Effector CD4-positive, alpha-beta T cell (primary cell): ENCODE data around the gene ATG10.
"Not testable (repeated sequence)": the region's sequence is repeated elsewhere in the genome, so short reads cannot be mapped to it uniquely, and the experiment has no call there.

ENCODE experiments used
- DNase-seq: peaks from one replicate; pipeline ENCODE4 v3.0.0-alpha.2; 2020
- total RNA-seq: gene quantifications from one replicate; lab custom pipeline; 2026; lab: John Stamatoyannopoulos, UW

The ATG10 gene
- 10.9 reads per million, percentile 33 among the genes with 10 or more reads in this experiment for total RNA-seq

DNA sequence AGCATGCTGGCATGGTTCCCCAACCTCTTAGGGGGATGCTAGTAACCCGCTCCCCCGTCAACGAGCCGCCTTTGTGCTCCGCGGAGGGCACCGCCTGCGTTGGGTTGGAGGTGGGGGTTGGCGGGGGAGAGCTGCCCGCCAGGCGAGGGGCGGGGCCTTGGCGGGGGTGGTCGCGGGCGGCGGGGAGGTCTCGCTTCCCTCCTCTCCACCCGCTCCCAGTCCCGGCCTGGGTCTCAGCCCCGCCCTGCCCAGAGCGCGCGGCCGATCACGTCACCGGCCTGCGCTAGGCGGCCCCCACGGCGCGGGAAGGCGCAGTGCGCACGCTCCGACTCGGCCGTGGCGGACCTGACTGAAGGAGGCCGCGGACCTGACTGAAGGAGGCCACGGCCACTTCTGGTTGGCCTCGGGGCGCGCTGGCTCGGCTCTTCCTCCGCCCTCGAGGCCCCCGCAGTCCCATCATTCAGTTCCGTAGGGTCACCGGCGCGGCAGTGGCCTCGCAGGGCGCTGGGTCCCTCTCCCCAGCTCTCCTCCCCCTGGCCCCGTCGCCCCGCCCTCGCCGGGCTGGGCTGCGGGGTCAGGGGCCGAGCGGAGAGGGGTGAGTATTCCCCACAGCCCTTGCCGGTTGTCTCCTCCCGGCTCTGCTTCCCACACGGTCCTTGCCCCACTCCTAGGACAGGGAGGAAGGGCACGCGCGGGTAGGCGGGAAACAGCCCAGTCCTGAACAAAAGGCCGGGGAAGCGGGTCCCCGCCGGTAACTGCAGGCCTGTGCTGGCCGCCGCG, at the start of gene ATG10:
ATG10 (plus strand) TSS at position 312 of the 780 bp plus-strand sequence. CDS start 15,548 bp downstream, outside the sequence.
- peak; percentile 71 for DNase-seq

DNA sequence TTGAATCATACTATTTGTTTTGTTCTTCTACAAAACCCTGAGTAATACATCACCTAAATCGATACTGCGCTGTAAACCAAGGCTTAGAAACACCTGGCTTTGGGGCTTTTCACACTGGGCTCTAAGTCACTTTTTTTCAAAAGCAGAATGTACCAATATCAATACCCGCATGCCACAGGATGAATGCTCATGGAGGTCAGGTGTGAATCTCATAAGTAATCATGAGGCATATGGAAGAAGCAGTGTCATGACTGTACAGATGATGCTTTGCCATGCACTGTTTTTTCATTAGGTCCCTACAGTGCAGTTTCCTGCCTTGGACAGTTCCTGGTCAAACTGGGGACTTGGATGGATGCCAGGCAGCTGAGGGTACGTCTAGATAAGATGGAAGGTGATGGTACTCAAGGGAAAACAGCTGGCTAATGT, 49.0 kb upstream of the ATG10 start:
- DNase-seq = no peak

DNA sequence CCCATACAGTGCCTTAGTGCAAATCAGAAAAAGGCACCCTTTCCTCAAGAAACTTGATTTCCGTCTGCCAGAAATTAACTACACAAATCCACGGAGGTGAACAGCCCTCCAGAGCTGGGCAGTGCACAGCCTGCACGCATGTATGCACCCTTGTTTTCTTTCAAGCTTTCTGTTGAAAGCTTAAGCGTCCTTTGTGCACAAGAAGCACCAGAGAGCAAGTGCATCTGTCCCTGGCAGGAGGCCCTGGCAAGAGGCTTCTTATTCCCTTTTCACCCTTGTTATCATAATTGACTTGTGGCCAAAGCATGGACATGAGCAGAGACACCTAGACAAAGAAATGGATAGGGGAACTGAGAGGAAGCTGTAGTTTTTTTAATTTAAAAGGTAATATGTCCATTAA, 47.4 kb upstream of the ATG10 start:
- DNase-seq = no peak

DNA sequence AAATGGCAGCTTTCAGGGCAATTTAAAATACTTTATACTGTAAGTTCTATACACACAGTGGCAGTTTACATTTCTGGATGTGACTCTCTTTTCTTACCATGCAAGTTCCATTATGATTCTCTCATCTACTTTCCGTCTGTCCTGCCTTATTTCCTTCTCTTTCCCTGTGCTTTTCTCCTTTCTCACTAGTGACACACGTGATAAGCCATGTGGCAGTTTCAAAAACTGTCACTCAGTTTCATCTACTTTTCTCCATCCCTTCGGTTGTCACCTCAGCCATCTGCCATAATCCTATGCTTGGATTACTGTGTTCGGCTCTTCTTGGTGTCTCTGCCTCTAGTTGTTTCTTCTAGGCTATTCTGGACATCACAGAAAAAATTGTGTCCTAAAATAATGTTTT, 46.8 kb upstream of the ATG10 start:
- DNase-seq = no peak

DNA sequence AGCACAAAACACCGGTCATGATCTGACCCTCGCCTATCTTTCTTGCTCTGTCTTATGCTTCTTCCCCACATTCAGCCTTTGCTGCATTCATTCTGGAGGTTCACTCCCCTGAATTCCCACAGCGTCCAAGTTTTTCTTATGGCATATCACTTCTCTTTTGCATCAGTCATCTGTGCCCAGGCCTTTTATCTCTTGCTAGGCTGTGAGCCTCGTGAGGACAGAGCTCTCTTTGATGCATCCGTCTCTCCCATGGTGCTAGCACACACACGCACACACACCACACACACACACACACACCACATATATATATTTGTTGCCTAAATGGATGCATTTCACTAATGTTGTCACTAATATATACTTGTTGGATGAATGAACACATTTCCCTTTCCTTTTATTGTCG, 45.8 kb upstream of the ATG10 start:
- DNase-seq = no peak

DNA sequence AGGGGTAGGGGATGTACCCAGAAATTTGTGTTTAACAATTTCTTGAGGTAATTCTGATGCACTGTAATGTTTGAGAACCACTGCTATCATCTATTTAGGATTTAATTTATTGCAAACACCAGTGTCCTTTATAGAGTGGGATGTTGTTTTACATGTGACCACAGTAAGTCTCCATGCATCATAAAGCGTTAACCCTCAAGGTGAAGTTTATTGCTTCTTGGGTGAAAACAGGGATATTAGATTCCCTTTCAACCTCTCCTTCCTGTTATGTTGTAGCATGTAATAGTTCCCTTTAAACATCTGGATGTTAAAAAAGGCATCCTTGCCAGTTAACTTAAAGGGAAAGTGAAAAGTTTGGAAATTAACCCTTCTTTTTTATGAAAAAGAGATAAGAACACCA, 35.8 kb upstream of the ATG10 start:
- no peak for DNase-seq

DNA sequence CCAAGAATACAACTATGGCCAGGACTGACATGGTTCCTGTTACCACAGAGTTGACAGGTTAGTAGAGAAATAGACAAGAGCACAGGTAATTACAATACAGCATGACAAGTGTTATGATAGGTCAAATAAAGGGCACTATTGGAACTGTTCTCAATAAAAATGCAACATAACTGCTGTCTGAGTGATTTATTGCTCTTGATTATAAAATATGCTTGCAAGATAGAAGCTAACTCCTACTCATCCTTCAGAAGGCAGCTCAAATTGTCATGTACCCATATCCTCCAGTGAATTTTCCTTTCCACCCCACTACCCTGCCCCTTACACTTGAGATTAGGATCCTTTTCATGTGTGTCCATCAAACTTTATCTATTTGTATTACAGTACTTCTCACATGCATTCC, 35.1 kb upstream of the ATG10 start:
- no peak for DNase-seq

DNA sequence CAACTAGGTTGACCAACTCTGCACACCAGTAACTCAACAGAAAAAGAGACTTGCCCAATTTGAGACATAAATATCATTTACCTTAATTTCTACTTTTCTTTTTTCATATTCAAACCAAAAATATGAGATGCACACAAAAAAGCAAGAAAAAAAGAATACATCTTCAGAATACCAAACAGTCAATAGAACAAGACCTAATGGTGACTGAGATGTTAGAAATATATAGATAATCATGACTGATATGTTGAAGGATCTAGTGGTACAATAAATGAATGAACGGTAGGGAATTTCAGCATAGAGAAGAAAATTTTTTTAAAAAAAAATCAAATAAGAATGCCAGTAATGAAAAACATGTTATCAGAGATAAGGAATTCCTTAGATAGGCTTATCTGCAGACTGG, 29.1 kb upstream of the ATG10 start:
- no peak for DNase-seq

DNA sequence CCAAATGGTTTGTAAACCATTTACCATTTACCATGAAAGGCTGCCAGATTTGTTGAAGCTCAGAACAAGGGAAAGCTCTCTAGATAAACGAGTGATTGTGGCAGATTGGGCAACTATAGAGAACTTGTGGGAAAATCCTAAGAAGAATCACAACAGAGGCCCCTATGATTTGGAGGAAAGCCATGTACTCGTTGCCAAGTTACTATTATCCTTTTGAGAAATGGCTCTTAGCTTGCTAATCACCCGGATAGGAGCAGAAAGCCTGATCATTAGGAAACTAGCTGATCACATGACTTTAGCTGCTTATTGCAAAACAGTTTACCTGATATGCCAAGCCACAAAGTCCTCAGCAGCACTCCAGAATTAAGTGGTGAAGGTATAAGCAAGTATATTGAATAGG, 23.5 kb upstream of the ATG10 start:
- DNase-seq = no peak

DNA sequence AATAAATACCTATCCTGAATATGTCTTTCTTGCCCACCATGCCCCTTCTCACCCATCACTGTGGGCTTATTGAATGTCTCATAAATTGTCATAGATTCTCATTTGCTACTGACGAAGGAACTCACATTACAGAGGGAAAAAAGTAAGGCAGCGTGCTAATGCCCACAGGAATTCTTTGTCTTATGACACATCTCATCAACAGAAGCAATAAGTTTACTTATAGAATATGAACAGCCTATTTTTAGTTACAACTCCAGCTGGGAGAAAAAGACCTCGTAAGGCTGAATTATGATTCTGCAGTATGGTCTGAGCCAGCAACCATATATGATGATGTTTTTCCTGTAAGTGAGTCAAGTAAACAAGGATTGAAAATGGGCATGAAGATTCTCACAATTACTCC, 22.4 kb upstream of the ATG10 start:
- no peak for DNase-seq

DNA sequence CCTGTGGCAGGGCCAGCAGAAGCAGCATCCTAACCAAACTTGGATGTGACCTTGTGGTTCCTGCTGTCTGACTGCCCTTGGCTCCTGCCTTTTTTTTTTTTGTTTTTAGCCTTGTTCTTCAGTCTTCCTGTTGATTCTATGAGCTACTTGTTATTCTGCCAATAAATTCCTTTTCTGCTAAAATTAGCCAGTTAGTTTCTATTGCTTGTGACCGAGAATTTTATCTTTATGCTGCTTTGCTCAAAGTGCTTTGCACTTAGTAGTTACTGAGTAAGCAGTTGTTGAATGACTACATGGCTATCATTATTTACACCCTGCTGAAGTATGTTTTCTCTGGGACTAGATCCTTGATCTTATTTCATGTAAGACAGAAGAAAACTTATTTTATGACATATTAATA, 20.8 kb upstream of the ATG10 start:
- no peak for DNase-seq

DNA sequence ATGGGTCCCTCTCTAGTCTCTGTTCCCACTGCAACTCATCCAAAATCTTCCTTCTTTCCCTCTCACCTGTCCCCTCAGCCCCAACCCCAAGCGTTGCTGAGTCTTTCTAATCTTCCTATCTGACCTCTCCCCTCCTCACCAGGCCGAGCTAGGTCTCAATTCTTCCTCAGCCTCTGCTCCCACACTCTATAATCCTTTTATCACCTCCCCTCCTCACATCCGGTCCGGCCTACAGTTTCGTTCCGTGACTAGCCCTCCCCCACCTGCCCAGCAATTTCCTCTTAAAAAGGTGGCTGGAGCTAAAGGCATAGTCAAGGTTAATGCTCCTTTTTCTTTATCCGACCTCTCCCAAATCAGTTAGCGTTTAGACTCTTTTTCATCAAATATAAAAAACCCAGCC, 17.0 kb upstream of the ATG10 start:
- not testable (repeated sequence) for DNase-seq

DNA sequence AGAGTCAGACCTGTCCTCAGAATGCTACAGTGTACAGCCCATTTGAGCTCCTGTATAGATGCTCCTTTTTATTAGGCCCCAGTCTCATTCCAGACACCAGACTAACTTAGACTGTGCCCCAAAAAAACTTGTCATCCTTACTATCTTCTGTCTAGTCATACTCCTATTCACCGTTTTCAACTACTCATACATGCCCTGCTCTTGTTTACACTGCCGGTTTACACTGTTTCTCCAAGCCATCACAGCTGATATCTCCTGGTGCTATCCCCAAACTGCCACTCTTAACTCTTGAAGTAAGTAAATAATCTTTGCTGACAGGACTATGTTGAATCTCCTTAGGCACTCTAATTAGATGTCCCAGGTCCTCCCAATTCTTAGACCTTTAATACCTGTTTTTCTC, 13.7 kb upstream of the ATG10 start:
- DNase-seq = not testable (repeated sequence)

DNA sequence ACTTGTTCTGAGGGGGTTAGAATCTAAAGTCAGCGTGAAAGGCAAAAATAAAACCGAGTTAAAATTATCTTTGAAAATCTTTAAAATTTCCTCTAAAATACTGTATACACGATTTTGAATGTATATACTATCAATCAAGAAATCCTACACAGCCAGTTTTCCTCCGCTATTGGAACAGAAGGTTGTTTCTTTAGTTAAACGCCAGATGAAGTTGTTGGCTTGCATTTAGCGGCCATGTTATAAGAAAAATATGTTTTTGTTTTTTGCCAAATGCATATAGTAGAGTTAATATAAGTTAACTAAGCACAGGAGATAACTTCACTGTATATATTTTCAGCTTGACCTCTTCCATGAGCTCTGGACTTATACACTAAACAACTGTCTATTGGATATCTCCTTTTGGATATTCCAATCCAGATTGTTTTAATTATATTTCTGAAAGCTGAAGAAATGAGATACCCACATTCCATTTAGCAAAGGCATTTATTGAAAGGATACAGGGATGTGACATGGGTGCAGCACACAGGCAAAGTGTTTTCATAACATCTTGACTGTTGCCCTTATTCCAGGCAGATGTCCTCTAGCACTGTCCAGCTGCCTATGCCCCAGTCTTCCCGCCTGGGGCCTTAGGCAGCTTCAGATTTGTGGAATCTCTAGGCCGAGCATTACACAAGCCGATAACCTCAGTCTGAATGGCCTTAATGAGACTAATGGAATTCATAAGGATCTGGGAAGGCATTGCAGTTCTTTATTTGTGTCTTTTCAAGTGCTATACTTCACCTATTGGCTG, 10.0 kb upstream of the ATG10 start:
- no peak for DNase-seq

DNA sequence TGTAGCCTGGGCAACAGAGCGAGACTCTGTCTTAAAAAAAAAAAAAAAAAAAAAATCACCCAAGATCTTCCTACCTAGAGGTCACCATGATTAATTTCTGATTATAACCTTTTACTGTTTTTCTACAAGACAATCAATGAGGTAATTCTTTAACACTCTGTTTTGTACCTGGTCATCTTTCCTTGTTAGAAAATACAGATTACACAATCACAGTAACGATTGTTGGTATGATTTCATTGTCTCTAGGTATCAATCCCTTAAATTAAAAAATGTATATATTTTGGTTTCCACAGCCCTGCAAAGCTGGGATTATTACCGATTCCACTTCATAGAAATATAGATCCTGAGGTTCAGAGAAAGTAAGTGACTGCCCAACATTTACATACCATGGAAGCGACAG, 8.3 kb upstream of the ATG10 start:
- no peak for DNase-seq

DNA sequence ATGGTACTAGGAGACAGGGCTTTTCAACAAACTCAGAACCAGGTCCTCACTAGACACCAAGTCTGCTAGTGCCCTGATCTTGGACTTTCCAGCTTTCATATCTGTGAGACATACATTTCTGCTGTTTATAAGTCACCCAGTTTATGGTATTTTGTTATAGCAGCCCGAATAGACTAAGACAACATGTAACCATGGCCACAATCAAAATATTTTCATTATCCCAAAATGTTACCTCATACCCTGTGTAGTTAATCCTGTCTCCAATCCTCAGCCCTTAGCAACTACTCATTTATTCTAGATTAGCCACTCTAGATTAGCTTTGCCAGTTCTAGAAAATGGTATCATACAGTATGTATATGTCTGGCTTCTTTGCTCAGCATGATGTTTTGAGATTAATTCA, 6.3 kb upstream of the ATG10 start:
- no peak for DNase-seq

DNA sequence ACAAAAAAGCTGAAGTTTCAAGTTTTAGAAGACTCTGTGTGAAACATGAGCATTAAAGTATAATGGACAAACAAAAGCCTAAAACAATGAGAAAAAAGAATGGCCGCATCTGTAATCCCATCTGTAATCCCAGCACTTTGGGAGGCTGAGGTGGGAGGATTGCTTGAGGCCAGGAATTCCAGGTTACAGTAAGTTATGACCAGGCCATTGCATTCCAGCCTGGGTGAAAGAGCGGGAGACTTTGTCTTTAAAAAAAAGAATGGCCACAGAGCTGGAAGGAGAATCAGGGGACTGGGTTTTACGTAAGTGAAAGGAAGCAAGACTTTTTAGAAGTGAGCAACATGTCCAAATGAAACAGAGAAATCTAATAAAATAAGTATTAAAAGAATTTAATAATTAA, 2.6 kb upstream of the ATG10 start:
- DNase-seq = no peak

DNA sequence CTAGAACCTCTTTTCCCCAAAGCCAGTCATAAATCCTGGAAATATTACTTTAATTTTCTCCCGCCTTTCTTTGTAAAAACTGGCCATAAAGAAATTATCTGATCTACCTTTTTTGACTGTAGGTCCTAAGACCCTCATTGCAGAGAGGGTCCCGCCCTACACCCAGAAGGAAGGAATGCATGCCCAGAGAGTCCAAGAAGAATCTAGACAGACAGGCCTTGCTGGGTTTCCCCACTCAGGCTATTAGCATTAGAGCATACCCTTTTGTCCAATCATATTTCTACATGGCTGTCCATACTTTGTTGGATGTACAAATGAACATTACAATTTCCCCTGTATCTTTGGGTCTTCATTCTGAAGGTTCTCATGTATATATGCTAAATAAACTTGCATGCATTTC, 1.9 kb upstream of the ATG10 start:
- DNase-seq = no peak

DNA sequence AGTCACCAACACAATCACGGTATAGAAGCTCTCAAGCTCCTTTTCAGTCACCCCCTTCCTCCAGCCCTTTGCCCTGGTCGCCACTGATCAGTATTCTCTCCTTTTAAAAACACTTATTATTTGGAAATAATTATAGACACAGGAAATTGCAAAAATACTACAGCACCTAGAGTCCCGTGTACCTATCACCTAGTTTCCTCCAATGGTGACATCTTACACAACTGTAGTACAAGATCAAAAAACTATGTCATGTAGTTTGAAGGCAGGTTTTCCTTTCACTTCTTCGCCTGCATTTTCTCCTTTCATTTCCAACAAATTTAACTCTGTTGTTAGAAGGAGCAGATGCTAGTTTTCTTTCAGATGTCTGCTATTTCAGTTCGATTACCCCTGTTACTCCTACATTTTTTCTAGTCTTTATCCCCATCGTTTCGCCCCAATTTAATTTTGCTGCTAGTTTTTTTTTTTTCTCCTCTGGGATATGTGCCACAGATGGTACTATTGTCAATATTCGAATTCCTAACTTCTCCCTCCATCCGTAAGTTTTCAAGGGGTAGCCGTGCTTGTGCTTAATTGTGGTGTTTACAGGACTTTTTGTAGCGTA, 612 bp upstream of the ATG10 start:
- no peak for DNase-seq

DNA sequence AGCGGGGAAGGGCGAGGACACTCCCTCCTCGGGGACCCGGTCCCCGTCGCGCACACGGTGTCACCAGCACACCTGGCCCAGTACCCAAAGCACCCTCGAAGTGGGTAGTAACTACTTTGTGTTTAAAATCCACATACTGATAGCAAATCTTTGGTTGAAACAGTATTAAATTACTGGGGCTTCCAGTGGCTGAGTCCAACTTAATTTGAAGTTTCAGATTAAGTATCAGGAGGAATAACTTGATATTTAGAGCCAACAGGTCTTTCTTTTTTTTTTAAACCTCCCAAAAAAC, 615 bp downstream of the ATG10 start:
- DNase-seq = no peak

DNA sequence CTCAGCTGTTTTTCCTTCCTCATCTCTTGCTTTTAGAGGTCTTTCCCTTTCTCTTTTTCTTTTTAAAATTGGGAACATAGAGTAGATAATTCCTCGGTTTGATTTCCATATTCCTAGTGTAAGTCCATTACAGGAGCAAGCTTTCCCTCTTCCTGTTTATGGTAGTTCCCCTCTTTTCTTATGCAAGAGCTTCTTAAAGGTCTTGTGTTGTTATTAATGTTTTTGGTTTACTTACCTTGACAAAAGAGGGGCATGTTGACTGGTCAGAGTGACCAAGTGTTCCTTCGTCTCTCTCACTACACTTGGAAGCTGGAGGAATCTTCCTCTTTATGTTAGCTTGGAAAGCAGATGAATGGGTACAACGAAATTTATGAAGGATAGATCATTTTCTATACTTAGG, 8.3 kb downstream of the ATG10 start:
- DNase-seq = no peak

DNA sequence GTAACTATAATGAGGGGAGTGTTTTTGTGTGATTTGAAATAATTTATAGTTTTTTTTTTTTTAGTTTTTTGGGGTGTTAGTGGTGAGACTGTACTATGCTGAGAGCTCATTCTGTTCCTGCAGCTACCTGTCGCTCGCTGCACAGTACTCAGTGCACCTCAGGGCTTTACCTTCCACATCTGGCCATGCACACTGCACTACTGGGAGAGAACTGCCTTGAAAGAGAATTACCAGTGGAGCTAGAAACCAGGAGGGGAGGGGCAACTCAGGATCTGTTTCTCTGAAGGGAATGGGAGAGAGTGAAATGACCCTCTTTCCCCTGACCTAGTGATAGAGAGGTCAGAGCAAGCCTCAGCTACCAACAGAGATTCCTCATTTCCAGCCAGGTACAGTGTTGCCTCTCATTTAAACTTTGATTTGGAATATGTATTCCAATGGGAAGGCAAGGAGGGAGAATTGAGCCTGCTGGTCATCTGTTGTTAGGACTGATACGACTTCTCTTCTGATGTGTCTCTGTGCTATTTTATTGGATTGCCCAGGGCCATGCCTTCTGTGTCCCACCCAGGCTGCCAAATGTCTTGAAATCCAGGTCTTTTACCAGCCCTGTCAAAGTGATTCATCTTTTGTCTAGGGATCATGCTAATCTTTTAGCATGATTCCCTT, 8.9 kb downstream of the ATG10 start:
- no peak for DNase-seq

DNA sequence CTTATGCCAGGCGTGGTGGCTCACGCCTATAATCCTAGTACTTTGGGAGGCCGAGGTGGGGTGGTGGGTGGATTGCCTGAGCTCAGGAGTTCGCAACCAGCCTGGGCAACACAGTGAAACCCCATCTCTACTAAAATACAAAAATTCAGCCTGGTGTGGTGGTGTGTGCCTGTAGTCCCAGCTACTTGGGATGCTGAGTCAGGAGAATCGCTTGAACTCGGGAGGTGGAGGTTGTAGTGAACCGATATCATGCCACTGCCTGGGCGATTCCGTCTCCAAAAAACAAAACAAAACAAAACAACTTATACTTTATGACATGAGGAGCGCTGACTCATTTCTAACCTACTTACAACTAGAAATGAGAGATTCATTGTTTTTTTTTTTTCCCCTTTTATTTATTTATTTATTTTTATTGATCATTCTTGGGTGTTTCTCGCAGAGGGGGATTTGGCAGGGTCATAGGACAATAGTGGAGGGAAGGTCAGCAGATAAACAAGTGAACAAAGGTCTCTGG, 10.4 kb downstream of the ATG10 start:
- not testable (repeated sequence) for DNase-seq
